Stimulated activated CD4-positive, alpha-beta T cell treated with anti-CD3 and anti-CD28 coated beads, Interleukin-4, amount 100 ng/mL, for 1 hour (primary cell): Measurements from ENCODE around the gene HEXIM1.

Experiments used
- DNase-seq: peaks from one replicate; pipeline ENCODE4 v3.0.0-alpha.2; 2020

HEXIM1 gene

DNA sequence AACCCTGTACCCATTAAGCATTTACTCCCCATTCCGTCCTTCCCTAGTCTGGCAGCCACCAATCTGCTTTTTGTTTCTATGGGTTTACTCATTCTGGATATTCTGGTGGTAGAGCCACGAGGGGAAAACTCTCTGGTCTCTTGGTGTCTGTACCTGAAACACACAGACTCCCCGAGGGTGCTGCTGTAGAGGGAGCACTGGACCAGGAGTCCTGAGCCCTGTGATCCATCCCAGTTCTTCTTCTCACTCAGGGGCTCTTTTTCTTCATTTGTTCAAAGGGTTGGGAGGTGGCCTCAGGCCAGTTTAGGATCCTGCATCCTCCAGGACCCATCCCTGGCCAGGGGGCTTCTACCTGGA lies 27.5 kb downstream of the HEXIM1 start:
- no peak for DNase-seq

DNA sequence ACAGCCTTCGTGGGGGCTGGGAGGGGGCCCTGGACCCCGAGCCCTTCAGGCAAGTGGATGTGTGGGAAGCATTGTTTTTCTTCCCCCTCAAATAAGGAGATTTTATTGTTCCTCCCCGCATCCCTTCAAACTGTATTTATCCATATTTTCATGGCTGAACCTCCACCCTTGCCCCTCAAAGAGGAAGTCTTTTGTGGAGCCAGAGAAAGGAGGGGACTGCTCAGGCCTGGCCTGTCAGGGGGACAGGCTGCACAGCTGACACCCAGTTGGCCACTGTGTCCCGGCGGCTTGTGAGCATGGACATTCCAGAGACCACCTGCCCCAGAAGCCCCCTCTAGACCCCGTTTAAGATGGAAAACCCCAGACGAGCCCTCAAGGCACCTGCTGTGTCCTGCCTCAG lies 29.3 kb downstream of the HEXIM1 start:
- DNase-seq = no peak

DNA sequence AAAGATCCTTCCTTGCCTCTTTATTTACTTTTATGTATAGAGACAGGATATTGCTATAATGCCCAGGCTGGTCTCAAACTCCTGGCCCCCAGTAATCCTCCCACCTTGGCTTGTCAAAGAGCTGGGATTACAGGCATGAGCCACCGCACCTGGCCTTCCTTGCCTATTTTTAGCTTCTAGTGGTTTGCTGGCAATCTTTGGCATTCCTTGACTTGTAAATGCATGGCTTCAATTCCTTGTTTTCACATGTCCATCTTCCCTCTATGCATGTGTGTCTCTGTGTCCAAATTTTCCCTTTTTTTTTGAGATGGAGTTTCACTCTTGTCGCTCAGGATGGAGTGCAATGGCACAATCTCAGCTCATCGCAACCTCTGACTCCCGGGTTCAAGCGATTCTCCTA lies 35.9 kb downstream of the HEXIM1 start:
- DNase-seq = no peak

DNA sequence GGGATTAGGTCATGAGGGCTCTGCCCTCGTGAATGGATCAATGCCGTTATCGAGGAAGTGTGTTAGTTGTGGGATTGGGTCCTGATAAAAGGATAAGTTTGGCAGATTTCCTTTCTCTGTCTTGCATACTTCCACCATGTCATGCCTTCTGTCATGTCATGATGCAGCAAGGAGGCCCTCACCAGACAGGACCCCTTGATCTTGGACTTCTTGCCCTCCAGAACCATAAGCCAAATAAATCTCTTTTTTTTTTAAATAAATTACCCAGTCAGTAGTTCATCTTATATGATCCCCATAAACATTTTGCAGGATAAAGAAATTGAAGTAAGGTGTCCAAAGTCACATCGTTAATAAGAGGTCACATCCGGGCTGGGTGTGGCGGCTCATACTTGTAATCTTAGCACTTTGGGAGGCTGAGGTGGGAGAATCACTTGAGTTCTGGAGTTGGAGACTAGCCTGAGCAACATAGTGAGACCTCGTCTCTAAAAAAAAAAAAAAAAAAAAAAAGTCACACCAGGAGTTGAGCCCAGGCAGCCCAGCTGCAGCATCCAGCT lies 38.6 kb downstream of the HEXIM1 start:
- DNase-seq = no peak

DNA sequence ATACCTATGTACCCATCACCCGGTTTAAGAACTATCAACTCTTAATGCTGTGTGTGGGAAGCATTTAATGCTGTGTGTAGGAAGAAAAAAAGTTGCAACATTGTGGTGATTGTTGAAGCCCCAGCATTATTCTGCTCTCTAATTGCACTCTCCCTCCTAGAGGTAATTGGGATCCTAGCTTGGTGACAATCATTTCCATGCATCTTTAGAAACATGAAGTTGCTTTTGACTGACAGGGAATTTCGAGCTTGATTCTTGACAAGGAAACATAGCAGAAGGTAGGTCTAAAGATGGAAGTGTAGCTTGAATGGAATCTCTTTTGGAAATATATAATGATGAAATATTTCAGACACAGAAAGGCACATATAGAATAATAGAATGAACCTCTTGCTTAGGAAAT lies 40.7 kb downstream of the HEXIM1 start:
- no peak for DNase-seq

DNA sequence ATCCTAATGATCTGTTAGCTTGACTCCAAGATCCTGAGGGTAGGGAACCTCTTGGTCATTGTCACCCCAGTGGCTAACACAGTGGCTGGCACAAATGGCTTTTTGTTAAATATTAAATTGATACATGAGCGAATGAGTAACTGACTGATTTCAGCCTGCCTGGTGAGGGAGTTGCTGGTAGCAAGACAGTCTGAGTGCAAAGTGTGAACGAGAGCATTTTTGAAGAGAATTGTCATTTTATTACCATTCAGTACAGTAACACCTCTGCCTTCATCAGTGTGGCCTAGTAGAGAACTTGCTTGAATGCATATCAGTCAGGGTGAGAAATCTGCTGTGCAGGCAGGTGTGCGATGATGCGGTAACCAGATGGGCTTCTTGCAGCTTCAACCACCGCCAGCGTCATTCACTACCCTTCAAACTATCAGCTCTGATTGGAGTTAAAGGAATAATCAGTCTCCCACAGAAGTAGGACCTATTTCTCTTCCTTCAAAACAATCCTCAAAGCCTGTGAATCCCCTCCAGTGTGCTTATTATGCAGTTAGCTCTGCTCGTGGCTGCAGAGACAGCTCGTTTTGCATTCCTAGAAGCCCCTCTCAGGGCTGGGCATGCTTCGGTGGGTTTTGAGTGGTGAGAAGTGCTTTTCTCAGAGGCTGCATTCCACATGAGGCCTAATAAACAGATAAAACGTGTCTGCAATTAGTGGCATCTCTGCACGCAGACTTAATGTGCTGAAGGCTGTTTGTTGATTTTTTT lies 42.4 kb downstream of the HEXIM1 start:
- DNase-seq = no peak

DNA sequence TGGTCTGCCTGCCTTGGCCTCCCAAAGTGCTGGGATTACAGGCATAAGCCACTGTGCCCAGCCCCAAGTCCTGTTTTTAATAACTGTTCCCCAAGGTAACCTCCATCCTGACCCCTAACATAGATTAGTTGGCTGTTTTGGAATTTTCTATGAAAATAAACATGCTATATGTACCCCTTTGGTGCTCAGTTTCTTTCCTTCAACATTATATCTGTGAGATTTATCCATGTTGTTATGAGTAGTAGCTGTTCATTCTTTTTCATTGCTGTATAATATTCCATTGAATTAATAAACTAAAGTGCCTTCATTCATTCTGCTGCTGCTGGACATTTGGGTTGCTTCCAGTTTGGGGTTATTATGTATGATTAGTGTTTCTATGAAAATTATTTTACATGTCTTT lies 47.1 kb downstream of the HEXIM1 start:
- no peak for DNase-seq

DNA sequence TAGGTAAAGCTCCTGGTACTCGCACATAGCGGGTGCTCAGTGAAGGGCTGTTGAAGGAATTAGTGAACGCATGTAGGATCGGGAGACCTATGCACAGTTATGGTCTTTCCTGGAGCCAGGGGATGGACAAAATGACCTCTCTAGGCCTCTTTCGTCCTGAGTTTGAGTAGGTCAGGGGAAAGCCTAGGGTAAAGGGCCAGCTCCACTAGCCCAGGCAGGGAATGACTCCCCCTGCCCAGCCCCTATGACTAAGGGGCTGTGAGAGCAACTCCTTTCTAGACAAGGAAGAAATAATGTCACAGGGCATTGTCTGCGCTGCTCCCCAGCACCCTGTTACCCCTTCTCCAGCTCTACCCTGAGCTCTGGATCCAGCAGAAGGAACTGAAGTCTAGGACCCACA lies 48.8 kb downstream of the HEXIM1 start:
- DNase-seq = no peak

DNA sequence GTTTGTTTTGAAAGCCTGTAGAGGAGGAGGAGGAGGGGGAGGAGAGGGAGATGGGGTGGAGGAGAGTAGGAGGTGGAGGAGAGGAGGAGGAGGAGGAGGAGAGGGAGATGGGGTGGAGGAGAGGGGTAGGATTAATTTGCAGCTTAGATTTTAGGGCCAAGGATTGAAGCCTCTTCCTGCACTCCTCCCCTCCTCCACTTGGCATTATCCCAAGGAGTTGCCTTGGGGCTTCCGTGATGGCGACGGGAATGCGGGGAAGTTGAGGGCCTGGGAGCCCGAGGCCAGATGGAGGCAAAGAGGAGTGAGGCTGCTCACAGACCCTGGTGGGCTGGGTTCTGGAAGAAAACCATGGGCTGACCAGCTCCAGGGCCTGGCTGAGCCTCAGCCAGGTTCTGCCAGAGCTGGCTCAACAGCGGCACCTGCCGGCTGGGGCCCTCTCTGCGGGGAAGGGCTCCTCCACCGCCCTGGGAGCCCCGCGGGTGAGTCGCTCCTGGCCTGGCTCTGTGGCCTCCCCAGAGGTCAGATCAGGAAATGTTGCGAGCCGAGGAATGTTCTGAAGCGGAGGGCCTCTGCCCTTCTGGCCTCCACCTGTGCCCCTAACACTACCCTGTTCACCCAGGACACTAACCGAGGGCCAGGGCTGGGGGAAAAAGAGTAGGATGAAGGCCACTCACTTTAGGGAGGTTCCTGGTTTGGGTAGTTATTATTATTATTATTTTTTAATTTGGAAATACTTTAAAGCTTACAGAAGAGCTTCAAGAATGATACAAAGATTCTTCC lies 49.5 kb downstream of the HEXIM1 start:
- DNase-seq = peak; percentile 92

DNA sequence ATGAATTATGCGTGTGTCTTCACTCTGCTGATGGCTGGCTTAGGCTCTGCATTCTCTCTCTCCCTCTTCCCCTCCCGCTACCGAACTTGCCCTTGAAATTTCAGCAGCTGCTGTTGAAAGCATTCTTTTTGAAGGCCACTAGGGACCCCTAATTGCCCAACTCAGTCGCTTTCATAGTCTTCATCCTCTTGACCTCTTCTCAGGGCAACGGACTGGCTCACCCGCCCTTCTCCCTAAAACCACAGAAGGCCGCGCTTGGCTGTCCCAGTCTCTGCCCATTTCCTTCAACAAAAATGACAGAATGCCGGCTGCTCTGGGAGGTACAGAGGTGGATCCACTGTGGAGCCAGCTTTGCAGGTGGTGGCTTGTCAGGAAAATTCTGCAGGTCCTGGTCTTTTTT lies 52.4 kb downstream of the HEXIM1 start:
- no peak for DNase-seq

DNA sequence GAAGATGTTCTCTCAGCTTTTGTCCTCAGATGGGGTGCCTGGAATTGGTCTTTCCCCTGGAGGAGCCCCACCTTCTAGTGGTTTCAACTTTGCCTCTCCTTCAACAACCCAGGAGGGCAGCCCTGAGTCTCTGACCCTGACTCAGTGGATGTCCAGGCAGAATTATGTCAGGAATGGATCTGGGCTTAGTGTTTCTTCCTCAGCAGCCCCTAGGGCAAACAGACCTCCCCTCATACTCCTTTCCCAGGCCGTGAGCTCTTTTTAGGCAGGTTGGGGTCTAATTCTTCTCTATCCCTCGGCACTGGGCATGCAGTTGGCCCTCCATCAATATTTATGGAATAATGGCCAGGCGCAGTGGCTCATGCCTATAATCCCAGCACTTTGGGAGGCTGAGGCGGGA lies 53.2 kb downstream of the HEXIM1 start:
- DNase-seq = no peak
